IMR-90 (cell line): Measurements from ENCODE around the gene DNMT3A. TPM values are rescaled to one million over a fixed set of nuclear protein-coding genes. Genes with fewer than 3 reads are reported as not detected.

Experiments
- ATAC-seq: fragments of 200-7000 bp; cut with Tn5 transposase; 2 replicates; pipeline ENCODE4 v1.9.1; 2020; ENCODE audit warnings: low read depth, mild to moderate bottlenecking, moderate library complexity
- BruUV-seq: library from RNA; stranded (reverse); fragments of 400-500 nt; replicated peaks from 2 replicates; lab custom pipeline; 2021; lab: Mats Ljungman, UMichigan
- CTCF ChIA-PET: fragments of 300-600 bp; formaldehyde crosslinking; extraction: SDS; loops from one replicate; lab custom pipeline; 2021; ENCODE audit warnings: antibody characterized with exemption; lab: Yijun Ruan, JAX
- POLR2A ChIA-PET: fragments of 300-600 bp; sonication (Branson Sonifier 250); formaldehyde crosslinking; loops from one replicate; lab custom pipeline; 2022; ENCODE audit warnings: antibody characterized with exemption; ENCODE audit not compliant: unreplicated experiment; lab: Charles Lee
- DNase-seq: peaks from one replicate; pipeline ENCODE4 v3.0.0; 2013
- H2AFZ ChIP-seq: replicated peaks from 2 replicates; pipeline ENCODE3; 2013; ENCODE audit warnings: low read length, mild to moderate bottlenecking; ENCODE audit not compliant: poor library complexity
- H2AK5ac ChIP-seq: 2 replicates; pipeline ENCODE4 v1.6.1; 2013; ENCODE audit warnings: low read depth, low read length, inconsistent platforms
- H2AK9ac ChIP-seq: replicated peaks from 2 replicates; pipeline ENCODE3; 2013; ENCODE audit warnings: mild to moderate bottlenecking, low read depth, low read length, moderate library complexity; ENCODE audit not compliant: poor library complexity
- H2BK120ac ChIP-seq: 2 replicates; pipeline ENCODE4 v1.6.1; 2013; ENCODE audit warnings: low read depth, low read length, inconsistent platforms
- H2BK15ac ChIP-seq: 3 replicates; pipeline ENCODE4 v1.6.1; 2013; ENCODE audit warnings: low read depth, low read length, inconsistent platforms
- H2BK20ac ChIP-seq: 2 replicates; pipeline ENCODE4 v1.6.1; 2013; ENCODE audit warnings: low read depth, mild to moderate bottlenecking, inconsistent platforms, low read length, moderate library complexity
- H2BK5ac ChIP-seq: 2 replicates; pipeline ENCODE4 v1.6.1; 2013; ENCODE audit warnings: mild to moderate bottlenecking, low read depth, low read length, inconsistent platforms; ENCODE audit not compliant: poor library complexity, severe bottlenecking
- H3K14ac ChIP-seq: replicated peaks from 2 replicates; pipeline ENCODE4 v1.6.1; 2013; ENCODE audit warnings: low read depth, low read length, inconsistent platforms
- H3K18ac ChIP-seq: 2 replicates; pipeline ENCODE4 v1.6.1; 2013; ENCODE audit warnings: low read depth, low read length, control low read depth
- H3K23ac ChIP-seq: 2 replicates; pipeline ENCODE4 v1.6.1; 2013; ENCODE audit warnings: low read depth, low read length, inconsistent platforms
- H3K27ac ChIP-seq: 2 replicates; pipeline ENCODE4 v1.5.1; 2013; ENCODE audit warnings: mild to moderate bottlenecking, control low read depth, low read length; ENCODE audit not compliant: insufficient read depth
- H3K27me3 ChIP-seq: 2 replicates; pipeline ENCODE4 v1.6.1; 2013; ENCODE audit warnings: low read length; ENCODE audit not compliant: control insufficient read depth, insufficient read depth
- H3K36me3 ChIP-seq: 2 replicates; pipeline ENCODE4 v1.6.1; 2013; ENCODE audit warnings: low read length, mixed read lengths; ENCODE audit not compliant: control insufficient read depth, insufficient read depth
- H3K4ac ChIP-seq: 2 replicates; pipeline ENCODE4 v1.6.1; 2013; ENCODE audit warnings: low read depth, low read length, inconsistent platforms
- H3K4me1 ChIP-seq: 2 replicates; pipeline ENCODE4 v1.6.1; 2013; ENCODE audit warnings: low read length, mixed read lengths; ENCODE audit not compliant: control insufficient read depth, insufficient read depth
- H3K4me2 ChIP-seq: 2 replicates; pipeline ENCODE4 v1.6.1; 2013; ENCODE audit warnings: low read depth, mild to moderate bottlenecking, control low read depth, low read length, moderate library complexity
- H3K4me3 ChIP-seq: 2 replicates; pipeline ENCODE4 v1.5.1; 2013; ENCODE audit warnings: low read depth, mild to moderate bottlenecking, control low read depth, low read length, moderate library complexity; ENCODE audit not compliant: insufficient read depth
- H3K56ac ChIP-seq: 2 replicates; pipeline ENCODE4 v1.6.1; 2013; ENCODE audit warnings: low read length, inconsistent platforms; ENCODE audit not compliant: insufficient read depth; ENCODE audit errors: extremely low read depth
- H3K79me1 ChIP-seq, 2 experiments: 2 replicates each; pipeline ENCODE4 v1.6.1; 2013; ENCODE audit warnings: low read length in 2 of 2, inconsistent platforms in 1 of 2, low read depth in 1 of 2
- H3K9ac ChIP-seq: 2 replicates; pipeline ENCODE4 v1.6.1; 2013; ENCODE audit warnings: low read depth, low read length, control low read depth
- H3K9me1 ChIP-seq: 2 replicates; pipeline ENCODE4 v1.6.1; 2013; ENCODE audit warnings: low read length, inconsistent platforms; ENCODE audit not compliant: insufficient read depth
- H3K9me3 ChIP-seq: 2 replicates; pipeline ENCODE4 v1.6.1; 2013; ENCODE audit warnings: low read length; ENCODE audit not compliant: control insufficient read depth, insufficient read depth
- H4K20me1 ChIP-seq: 2 replicates; pipeline ENCODE4 v1.6.1; 2013; ENCODE audit warnings: low read length, inconsistent platforms; ENCODE audit not compliant: insufficient read depth
- H4K5ac ChIP-seq: 2 replicates; pipeline ENCODE4 v1.6.1; 2013; ENCODE audit warnings: mild to moderate bottlenecking, low read depth, low read length, control low read depth
- H4K8ac ChIP-seq, 2 experiments: 2 replicates each; pipeline ENCODE4 v1.6.1; 2013; ENCODE audit warnings: low read depth in 2 of 2, low read length in 2 of 2, control low read depth in 1 of 2, inconsistent platforms in 1 of 2
- H4K91ac ChIP-seq: 2 replicates; pipeline ENCODE4 v1.6.1; 2013; ENCODE audit warnings: low read depth, low read length, inconsistent platforms; ENCODE audit not compliant: insufficient read depth
- BHLHE40 ChIP-seq: fragments of 150-350 bp; IDR thresholded peaks from 2 replicates; pipeline ENCODE4 v1.6.1; 2016; ENCODE audit warnings: mild to moderate bottlenecking, low read depth, low read length
- CEBPB ChIP-seq: IDR thresholded peaks from 2 replicates; pipeline ENCODE4 v1.6.1; 2012; ENCODE audit warnings: low read depth, low read length, improper control_type of control experiment
- CHD1 ChIP-seq: IDR thresholded peaks from 2 replicates; pipeline ENCODE4 v1.6.1; 2012; ENCODE audit warnings: low read depth, low read length, improper control_type of control experiment
- FOS ChIP-seq: fragments of 150-350 bp; IDR thresholded peaks from 2 replicates; pipeline ENCODE4 v1.6.1; 2016; ENCODE audit warnings: low read depth, low read length
- MAFK ChIP-seq: IDR thresholded peaks from 2 replicates; pipeline ENCODE4 v1.6.1; 2012; ENCODE audit warnings: low read depth, low read length, improper control_type of control experiment
- MAZ ChIP-seq: IDR thresholded peaks from 2 replicates; pipeline ENCODE4 v1.6.1; 2012; ENCODE audit warnings: low read depth, mild to moderate bottlenecking, low read length, improper control_type of control experiment, moderate library complexity, borderline replicate concordance
- MXI1 ChIP-seq: IDR thresholded peaks from 2 replicates; pipeline ENCODE4 v1.6.1; 2012; ENCODE audit warnings: low read depth, mild to moderate bottlenecking, low read length, moderate library complexity, borderline replicate concordance
- NFE2L2 ChIP-seq: fragments of 150-350 bp; IDR thresholded peaks from 2 replicates; pipeline ENCODE4 v1.6.1; 2016; ENCODE audit warnings: low read depth, mild to moderate bottlenecking, low read length
- POLR2A ChIP-seq: IDR thresholded peaks from 2 replicates; pipeline ENCODE4 v1.6.1; 2012; ENCODE audit warnings: mild to moderate bottlenecking, low read depth, low read length
- RAD21 ChIP-seq: IDR thresholded peaks from 2 replicates; pipeline ENCODE4 v1.6.1; 2012; ENCODE audit warnings: low read length, improper control_type of control experiment
- RCOR1 ChIP-seq: IDR thresholded peaks from 2 replicates; pipeline ENCODE4 v1.6.1; 2012; ENCODE audit warnings: mild to moderate bottlenecking, low read length, improper control_type of control experiment; ENCODE audit not compliant: insufficient replicate concordance
- RFX5 ChIP-seq: IDR thresholded peaks from 2 replicates; pipeline ENCODE4 v1.8.0; 2012; ENCODE audit warnings: low read depth, mild to moderate bottlenecking, low read length, moderate library complexity
- SMC3 ChIP-seq: fragments of 150-350 bp; IDR thresholded peaks from 2 replicates; pipeline ENCODE4 v1.6.1; 2016; ENCODE audit warnings: low read depth, mild to moderate bottlenecking, antibody characterized with exemption, low read length, moderate library complexity
- WGBS, 2 experiments: methylation state at CpG; one replicate each; pipeline versions ENCODE4 v1.1.5 to v1.1.7; 2013; ENCODE audit warnings: missing lambda C conversion rate in 2 of 2; ENCODE audit not compliant: insufficient read length in 1 of 2; ENCODE audit errors: extremely low coverage in 2 of 2; 5-methylcytosine and 5-hydroxymethylcytosine counted together
- dilution Hi-C: fragments of 300-500 bp; cut with HindIII; formaldehyde crosslinking; loops from one replicate; pipeline ENCODE4 v1.14.3; 2018; ENCODE audit warnings: low sequenced_read_pairs; ENCODE audit not compliant: unreplicated experiment
- in situ Hi-C: fragments of 300-500 bp; cut with MboI; formaldehyde crosslinking; loops from 3 replicates; pipeline ENCODE4 v1.14.3; 2019; ENCODE audit warnings: low sequenced_read_pairs, inconsistent platforms, mixed read lengths
- intact Hi-C: fragments of 100-400 bp; cut with micrococcal nuclease; formaldehyde crosslinking; loops from 2 replicates; pipeline ENCODE4 v1.10.0; 2022
- polyA plus RNA-seq, 3 experiments: library from polyadenylated mRNA; depleted of rRNA; stranded (reverse); fragments of >200 nt; gene quantifications; 2 replicates each; pipeline ENCODE4 v1.2.3, GENCODE V29; 2012; ENCODE audit warnings: low replicate concordance in 1 of 3
- total RNA-seq: library from RNA; depleted of rRNA; stranded (reverse); fragments of >200 nt; gene quantifications from 2 replicates; pipeline ENCODE4 v1.2.3, GENCODE V29; 2012
- TF ChIP-seq, protein P1 (sequence below): fragments of 150-350 bp; IDR thresholded peaks from 2 replicates; pipeline ENCODE4 v1.6.1; 2016; ENCODE audit warnings: low read depth, mild to moderate bottlenecking, low read length, moderate library complexity, borderline replicate concordance
- TF ChIP-seq, protein P2 (sequence below): fragments of 150-350 bp; IDR thresholded peaks from 2 replicates; pipeline ENCODE4 v1.6.1; 2017; ENCODE audit warnings: mild to moderate bottlenecking, antibody characterized with exemption, low read length, low read depth
- TF ChIP-seq, protein P3 (sequence below): conservative IDR thresholded peaks from 2 replicates; pipeline ENCODE4 v1.5.1; 2012; ENCODE audit warnings: mild to moderate bottlenecking, low read depth, low read length, improper control_type of control experiment

Gene DNMT3A
- total and polyA plus RNA-seq, 2 of the 4 experiments (the other 2 are of a cell fraction), result 4.4 to 9.7 TPM

DNA sequence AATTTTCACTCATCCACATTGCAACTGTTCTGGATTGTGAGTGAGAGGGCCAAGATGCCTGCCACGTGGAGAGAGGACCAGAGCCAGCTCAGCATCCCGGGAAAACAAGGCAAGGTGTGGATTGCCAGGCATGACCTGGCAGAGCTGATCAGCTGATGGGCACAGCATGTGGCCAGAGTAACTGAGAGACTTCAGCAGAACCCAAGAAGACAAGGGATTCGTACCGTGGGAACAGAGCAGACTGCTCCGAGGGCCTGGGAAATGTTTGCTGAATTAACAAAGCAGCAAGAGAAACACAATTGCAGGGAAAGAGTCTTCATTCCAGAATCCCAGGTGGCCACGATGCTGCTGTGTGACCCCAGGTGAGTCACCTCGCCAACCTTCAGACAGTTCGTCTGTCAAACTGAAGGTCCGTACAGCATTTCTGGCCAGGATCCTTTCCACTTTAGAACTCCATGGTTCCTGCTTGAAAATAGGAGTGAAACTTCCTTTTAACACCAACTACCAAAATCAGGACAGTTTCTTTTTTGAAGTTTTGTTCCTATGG, 147.1 kb downstream of the DNMT3A start:
- H2BK5ac ChIP-seq, result no peak overlapping the region
- H3K27me3 ChIP-seq, result peaks cover 3% of the 10 kb centered on the region; the same call in 1 of the 2 replicates
- H3K4ac ChIP-seq, result no peak overlapping the region
- no TSS peak for BruUV-seq
- no peak overlapping the region for H4K5ac ChIP-seq
- H3K56ac ChIP-seq, result no peak overlapping the region
- no peak overlapping the region for H2AK9ac ChIP-seq
- no peaks in the 10 kb centered on the region for H3K9me3 ChIP-seq
- POLR2A ChIA-PET, result no interaction called here
- no peak overlapping the region for H4K91ac ChIP-seq
- in situ Hi-C loops (loop anchor here (5.0 kb wide), 1 partner anchor 217 kb away; no protein-coding TSS in a partner anchor), dilution Hi-C loops (no loop called here), intact Hi-C loops (loop anchor here (5.0 to 10.0 kb wide), 3 partner anchors 152 to 360 kb away; partner anchors contain the start of gene EFR3B)
- no peak overlapping the region for H2AFZ ChIP-seq
- no peak overlapping the region for H3K23ac ChIP-seq
- no peak overlapping the region for H2BK15ac ChIP-seq
- no peaks in the 10 kb centered on the region; the same call in 1 of the 2 replicates for H3K9me1 ChIP-seq
- no peak overlapping the region for H3K14ac ChIP-seq
- ATAC-seq (no peak), DNase-seq (no peak)
- no peak overlapping the region for H3K9ac ChIP-seq
- no peaks in the 10 kb centered on the region for H4K20me1 ChIP-seq
- H2BK20ac ChIP-seq, result no peak overlapping the region
- no peaks in the 10 kb centered on the region for H3K36me3 ChIP-seq
- H3K4me2 ChIP-seq, result no peak overlapping the region
- peaks cover 3% of the 10 kb centered on the region; the same call in 1 of the 2 replicates for H3K4me1 ChIP-seq
- H3K4me3 ChIP-seq, result no peak overlapping the region
- H4K8ac ChIP-seq, result no peak overlapping the region
- H2BK120ac ChIP-seq, result no peak overlapping the region
- no peak overlapping the region for H3K18ac ChIP-seq
- no peaks in the 10 kb centered on the region for H3K79me1 ChIP-seq
- H2AK5ac ChIP-seq, result no peak overlapping the region
- no peak overlapping the region for H3K27ac ChIP-seq
- CTCF ChIA-PET, result no interaction called here
- no peak for TF ChIP-seq CEBPB
- no peak for TF ChIP-seq CHD1
- TF ChIP-seq RCOR1, result no peak
- no peak for TF ChIP-seq FOS
- TF ChIP-seq, protein P1, sequence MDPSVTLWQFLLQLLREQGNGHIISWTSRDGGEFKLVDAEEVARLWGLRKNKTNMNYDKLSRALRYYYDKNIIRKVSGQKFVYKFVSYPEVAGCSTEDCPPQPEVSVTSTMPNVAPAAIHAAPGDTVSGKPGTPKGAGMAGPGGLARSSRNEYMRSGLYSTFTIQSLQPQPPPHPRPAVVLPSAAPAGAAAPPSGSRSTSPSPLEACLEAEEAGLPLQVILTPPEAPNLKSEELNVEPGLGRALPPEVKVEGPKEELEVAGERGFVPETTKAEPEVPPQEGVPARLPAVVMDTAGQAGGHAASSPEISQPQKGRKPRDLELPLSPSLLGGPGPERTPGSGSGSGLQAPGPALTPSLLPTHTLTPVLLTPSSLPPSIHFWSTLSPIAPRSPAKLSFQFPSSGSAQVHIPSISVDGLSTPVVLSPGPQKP, result no peak
- TF ChIP-seq NFE2L2, result no peak
- TF ChIP-seq, protein P2, sequence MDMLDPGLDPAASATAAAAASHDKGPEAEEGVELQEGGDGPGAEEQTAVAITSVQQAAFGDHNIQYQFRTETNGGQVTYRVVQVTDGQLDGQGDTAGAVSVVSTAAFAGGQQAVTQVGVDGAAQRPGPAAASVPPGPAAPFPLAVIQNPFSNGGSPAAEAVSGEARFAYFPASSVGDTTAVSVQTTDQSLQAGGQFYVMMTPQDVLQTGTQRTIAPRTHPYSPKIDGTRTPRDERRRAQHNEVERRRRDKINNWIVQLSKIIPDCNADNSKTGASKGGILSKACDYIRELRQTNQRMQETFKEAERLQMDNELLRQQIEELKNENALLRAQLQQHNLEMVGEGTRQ, result no peak
- no peak for TF ChIP-seq SMC3
- no peak for TF ChIP-seq POLR2A
- TF ChIP-seq, protein P3, sequence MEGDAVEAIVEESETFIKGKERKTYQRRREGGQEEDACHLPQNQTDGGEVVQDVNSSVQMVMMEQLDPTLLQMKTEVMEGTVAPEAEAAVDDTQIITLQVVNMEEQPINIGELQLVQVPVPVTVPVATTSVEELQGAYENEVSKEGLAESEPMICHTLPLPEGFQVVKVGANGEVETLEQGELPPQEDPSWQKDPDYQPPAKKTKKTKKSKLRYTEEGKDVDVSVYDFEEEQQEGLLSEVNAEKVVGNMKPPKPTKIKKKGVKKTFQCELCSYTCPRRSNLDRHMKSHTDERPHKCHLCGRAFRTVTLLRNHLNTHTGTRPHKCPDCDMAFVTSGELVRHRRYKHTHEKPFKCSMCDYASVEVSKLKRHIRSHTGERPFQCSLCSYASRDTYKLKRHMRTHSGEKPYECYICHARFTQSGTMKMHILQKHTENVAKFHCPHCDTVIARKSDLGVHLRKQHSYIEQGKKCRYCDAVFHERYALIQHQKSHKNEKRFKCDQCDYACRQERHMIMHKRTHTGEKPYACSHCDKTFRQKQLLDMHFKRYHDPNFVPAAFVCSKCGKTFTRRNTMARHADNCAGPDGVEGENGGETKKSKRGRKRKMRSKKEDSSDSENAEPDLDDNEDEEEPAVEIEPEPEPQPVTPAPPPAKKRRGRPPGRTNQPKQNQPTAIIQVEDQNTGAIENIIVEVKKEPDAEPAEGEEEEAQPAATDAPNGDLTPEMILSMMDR, result no peak
- TF ChIP-seq MXI1, result no peak
- no peak for TF ChIP-seq MAFK
- no peak for TF ChIP-seq MAZ
- TF ChIP-seq BHLHE40, result no peak
- TF ChIP-seq RAD21, result no peak
- TF ChIP-seq RFX5, result no peak
- WGBS, 2 experiments, result 93% methylated on average over 4 of the region's 9 CpGs; no CpG with 5 or more reads in 1 of the 2 experiments
